ENCODE data around the gene EPHB2. TPM values are rescaled to one million over a fixed set of nuclear protein-coding genes. Genes with fewer than 3 reads are reported as not detected.

Gene EPHB2
- total and polyA plus RNA-seq, 2 of the 8 experiments (the other 6 are each of a cell fraction or from before 2014, with no cell fraction given) = 15.8 to 17.2 TPM

- TF ChIP-seq MAX (IDR thresholded peaks at IDR 0.05) (no peak), SRF (IDR thresholded peaks at IDR 0.05; ENCODE audit: low read depth, low read length) (no peak), NANOG (IDR thresholded peaks at IDR 0.05; ENCODE audit: insufficient read depth, low read depth, low read length, poor library complexity, severe bottlenecking) (no peak), SIRT6 (IDR thresholded peaks at IDR 0.05; ENCODE audit: low read length) (no peak), TAF7 (optimal IDR thresholded peaks at IDR 0.05; ENCODE audit: borderline replicate concordance, low read depth, low read length) (no peak), TEAD4 (IDR thresholded peaks at IDR 0.05; ENCODE audit: low read depth, low read length) (no peak), YY1 (IDR thresholded peaks at IDR 0.05; ENCODE audit: low read depth, low read length) (no peak), BRCA1 (IDR thresholded peaks at IDR 0.05; ENCODE audit: low read depth, low read length) (no peak), JUND (IDR thresholded peaks at IDR 0.05; ENCODE audit: low read length) (no peak), JUN (IDR thresholded peaks at IDR 0.05; ENCODE audit: low read depth, low read length) (no peak), KDM4A (IDR thresholded peaks at IDR 0.05; ENCODE audit: low read depth, low read length, severe bottlenecking) (no peak)
- Histone ChIP-seq H3K27ac (ENCODE audit: low read depth, low read length) (no peak overlapping the region), H2BK5ac (ENCODE audit: low read depth, low read length) (no peak overlapping the region), H2AK5ac (ENCODE audit: low read depth, low read length) (no peak overlapping the region), H3K9ac (replicated peaks in 1 of 4; ENCODE audit: extremely low read depth in 1 of 4, low read depth in 3 of 4, low read length in 3 of 4) (no peak overlapping the region), H3K79me2 (ENCODE audit: control insufficient read depth in 1 of 2, insufficient read depth in 2 of 2, low read length in 2 of 2) (no peaks in the 10 kb centered on the region), H3K4me3 (ENCODE audit: extremely low read depth in 1 of 4, insufficient read depth in 2 of 4, low read depth in 3 of 4, low read length in 4 of 4) (no peak overlapping the region), H3K4ac (replicated peaks; ENCODE audit: insufficient read length, low read depth, low read length) (no peak overlapping the region), H3K36me3 (ENCODE audit: control insufficient read depth in 2 of 4, insufficient read depth in 4 of 4, low read length in 3 of 4) (no peaks in the 10 kb centered on the region), H2BK12ac (ENCODE audit: low read depth, low read length) (no peak overlapping the region), H2AFZ (ENCODE audit: low read length) (no peak overlapping the region), H4K5ac (ENCODE audit: insufficient read length, low read depth, low read length) (no peak overlapping the region), H3K79me1 (ENCODE audit: low read depth, low read length) (no peaks in the 10 kb centered on the region), H2BK120ac (replicated peaks; ENCODE audit: low read depth, low read length) (no peak overlapping the region), H2BK20ac (ENCODE audit: low read length) (no peak overlapping the region), H3K4me1 (replicated peaks in 1 of 4; ENCODE audit: control insufficient read depth in 3 of 4, insufficient read depth in 4 of 4, low read length in 3 of 4) (peaks cover 0 to 7% (median 0%) of the 10 kb centered on the region in 4 experiments; a peak in 4 of 7 replicates), H3K23ac (ENCODE audit: insufficient read length) (no peak overlapping the region), H3K56ac (replicated peaks; ENCODE audit: insufficient read length, low read depth, low read length) (no peak overlapping the region), H3K14ac (ENCODE audit: insufficient read length) (no peak overlapping the region), H2BK15ac (ENCODE audit: low read length) (no peak overlapping the region), H4K91ac (replicated peaks; ENCODE audit: insufficient read length, low read length) (no peak overlapping the region), H4K8ac (ENCODE audit: extremely low read depth, insufficient read depth, low read length) (no peak overlapping the region), H3K9me3 (ENCODE audit: insufficient read depth in 2 of 2, low read depth in 1 of 2, low read length in 1 of 2) (no peaks in the 10 kb centered on the region), H3K27me3 (replicated peaks in 1 of 4; ENCODE audit: control insufficient read depth in 3 of 4, extremely low read depth in 1 of 4, insufficient read depth in 3 of 4, low read length in 3 of 4) (no peaks in the 10 kb centered on the region), H3K4me2 (ENCODE audit: insufficient read depth in 1 of 2, low read depth in 2 of 2, low read length in 2 of 2) (no peak overlapping the region), H3K18ac (ENCODE audit: extremely low read depth, low read length) (no peak overlapping the region), H4K20me1 (replicated peaks in 1 of 2; ENCODE audit: control insufficient read depth in 1 of 2, insufficient read depth in 2 of 2, low read length in 2 of 2) (no peaks in the 10 kb centered on the region), H3K23me2 (ENCODE audit: low read depth, low read length) (no peaks in the 10 kb centered on the region)
- CTCF ChIA-PET (ENCODE audit: partially characterized antibody) = interaction anchor here (0.8 to 1.7 kb wide), 4 partner anchors 16 to 124 kb away, joined by 3 read pairs; no protein-coding TSS in a partner anchor
- DNase-seq (ENCODE audit: low read depth in 1 of 2, low spot score in 2 of 2) (no peak), FAIRE-seq (no peak)
- 92% methylated on average over 13 of the region's 18 CpGs; no CpG with 5 or more reads in 1 of the 2 experiments for WGBS, 2 experiments (ENCODE audit: extremely low coverage in 1 of 2, insufficient coverage in 1 of 2, insufficient read length in 1 of 2, insufficient replicate concordance in 2 of 2, low coverage in 1 of 2, low lambda C conversion rate in 2 of 2, missing lambda C conversion rate in 1 of 2)
- POLR2A ChIA-PET (ENCODE audit: partially characterized antibody) = no interaction called here
Observed at GRCh38 chr1:22739648-22740385, 29.2 kb downstream of the EPHB2 start.
